Retinal pigment epithelial cell (primary cell): ENCODE measurements around the gene ARL4A.

Source experiments
- DNase-seq: peaks from one replicate; pipeline ENCODE4 v3.0.0-alpha.2; 2010; ENCODE audit warnings: low read depth
- H3K4me3 ChIP-seq: 2 replicates; pipeline ENCODE4 v1.5.1; 2011; ENCODE audit warnings: mild to moderate bottlenecking, low read length, control low read depth, moderate library complexity
- TF ChIP-seq, protein P1 (sequence below): conservative IDR thresholded peaks from 2 replicates; pipeline ENCODE4 v1.5.1; 2011; ENCODE audit warnings: low read depth, low read length, control low read depth, inconsistent platforms

The ARL4A gene

DNA sequence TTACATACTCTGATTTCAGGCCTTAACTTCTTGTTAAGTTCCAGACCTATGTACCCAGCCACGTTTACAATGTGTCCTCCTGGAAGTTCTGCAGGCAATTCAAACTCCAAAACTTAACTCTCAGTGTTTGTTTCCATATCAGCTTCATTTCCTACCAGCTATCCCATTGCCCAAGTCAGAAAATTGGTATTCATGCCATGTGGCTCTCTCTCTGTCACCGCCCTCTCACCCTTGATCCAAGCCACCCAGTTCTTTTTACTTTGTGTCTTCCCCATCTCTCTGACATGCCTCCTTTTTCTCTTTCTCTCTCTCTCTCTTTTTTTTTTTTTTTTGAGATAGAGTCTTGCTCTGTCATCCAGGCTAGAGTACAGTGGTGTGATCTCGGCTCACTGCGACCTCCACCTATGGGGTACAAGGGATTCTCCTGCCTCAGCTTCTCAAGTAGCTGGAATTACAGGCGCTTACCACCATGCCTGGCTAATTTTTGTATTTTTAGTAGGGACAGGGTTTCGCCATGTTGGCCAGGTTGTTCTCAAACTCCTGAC, 33.9 kb downstream of the ARL4A start:
- H3K4me3 ChIP-seq = no peak overlapping the region
- DNase-seq = no peak
- TF ChIP-seq, protein P1, sequence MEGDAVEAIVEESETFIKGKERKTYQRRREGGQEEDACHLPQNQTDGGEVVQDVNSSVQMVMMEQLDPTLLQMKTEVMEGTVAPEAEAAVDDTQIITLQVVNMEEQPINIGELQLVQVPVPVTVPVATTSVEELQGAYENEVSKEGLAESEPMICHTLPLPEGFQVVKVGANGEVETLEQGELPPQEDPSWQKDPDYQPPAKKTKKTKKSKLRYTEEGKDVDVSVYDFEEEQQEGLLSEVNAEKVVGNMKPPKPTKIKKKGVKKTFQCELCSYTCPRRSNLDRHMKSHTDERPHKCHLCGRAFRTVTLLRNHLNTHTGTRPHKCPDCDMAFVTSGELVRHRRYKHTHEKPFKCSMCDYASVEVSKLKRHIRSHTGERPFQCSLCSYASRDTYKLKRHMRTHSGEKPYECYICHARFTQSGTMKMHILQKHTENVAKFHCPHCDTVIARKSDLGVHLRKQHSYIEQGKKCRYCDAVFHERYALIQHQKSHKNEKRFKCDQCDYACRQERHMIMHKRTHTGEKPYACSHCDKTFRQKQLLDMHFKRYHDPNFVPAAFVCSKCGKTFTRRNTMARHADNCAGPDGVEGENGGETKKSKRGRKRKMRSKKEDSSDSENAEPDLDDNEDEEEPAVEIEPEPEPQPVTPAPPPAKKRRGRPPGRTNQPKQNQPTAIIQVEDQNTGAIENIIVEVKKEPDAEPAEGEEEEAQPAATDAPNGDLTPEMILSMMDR = no peak

DNA sequence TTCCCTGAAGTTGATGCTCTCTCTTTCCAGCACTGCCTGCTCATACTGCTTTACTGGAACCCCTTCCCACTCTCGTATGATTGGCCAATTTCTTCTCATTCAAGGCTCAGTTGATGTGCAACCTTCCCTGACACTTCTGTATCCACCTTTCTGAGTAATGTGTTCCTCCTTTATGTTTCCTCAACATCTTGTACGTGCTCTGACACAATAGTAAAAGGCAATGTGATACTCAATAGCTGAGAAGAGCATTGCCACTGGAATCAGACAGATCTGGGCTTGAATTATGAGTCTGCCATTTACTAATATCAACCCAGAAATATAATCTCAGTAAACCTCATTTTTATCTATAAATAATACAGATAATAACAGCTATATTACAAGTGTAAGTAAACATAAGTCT, 34.7 kb downstream of the ARL4A start:
- H3K4me3 ChIP-seq = no peak overlapping the region
- TF ChIP-seq, protein P1 = no peak
- no peak for DNase-seq

DNA sequence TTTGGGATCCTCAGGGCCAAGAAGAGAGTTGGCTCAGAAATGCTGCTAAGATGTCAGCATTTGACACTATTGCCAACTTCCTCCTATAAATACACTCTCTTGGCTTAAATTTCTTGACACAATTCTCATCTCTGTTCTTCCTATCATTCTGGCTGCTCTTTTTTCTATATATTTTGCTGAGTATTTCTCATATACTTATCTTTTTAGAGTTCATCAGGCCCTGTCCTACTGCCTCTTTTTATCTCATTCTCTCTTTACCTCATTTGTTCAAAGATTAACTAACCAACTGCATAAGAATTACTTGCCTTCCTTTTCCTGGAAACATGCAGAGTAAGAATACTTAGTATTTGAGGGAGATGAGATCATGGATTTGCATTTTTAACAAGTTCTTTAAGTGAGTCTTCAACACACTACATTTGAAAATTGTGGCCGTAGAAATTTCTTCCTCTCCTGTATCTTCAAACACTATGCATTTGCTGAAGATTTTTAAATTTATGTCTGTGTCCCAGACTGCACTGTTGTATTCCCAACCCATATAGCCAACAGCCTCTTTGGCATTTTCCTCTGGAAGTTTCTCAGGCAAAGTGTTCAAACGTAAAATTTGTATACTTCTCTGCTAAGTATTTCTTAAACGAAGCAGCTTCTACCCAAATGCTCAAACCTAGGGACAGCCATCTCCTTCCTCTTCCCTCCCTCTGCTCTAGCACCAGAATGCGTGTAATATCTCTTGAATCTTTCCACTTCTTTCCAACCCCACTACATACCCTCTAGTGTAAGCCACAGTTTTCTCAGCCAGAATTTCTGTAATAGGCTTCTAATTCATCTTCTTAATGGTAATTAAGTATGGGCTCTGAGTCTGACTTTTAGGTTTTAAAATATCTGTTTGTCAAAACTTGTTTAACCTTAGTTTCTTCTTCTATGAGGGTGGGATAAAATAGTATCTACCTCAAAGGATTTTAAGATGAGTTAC, 35.5 kb downstream of the ARL4A start:
- H3K4me3 ChIP-seq = no peak overlapping the region
- TF ChIP-seq, protein P1 = no peak
- DNase-seq = no peak

DNA sequence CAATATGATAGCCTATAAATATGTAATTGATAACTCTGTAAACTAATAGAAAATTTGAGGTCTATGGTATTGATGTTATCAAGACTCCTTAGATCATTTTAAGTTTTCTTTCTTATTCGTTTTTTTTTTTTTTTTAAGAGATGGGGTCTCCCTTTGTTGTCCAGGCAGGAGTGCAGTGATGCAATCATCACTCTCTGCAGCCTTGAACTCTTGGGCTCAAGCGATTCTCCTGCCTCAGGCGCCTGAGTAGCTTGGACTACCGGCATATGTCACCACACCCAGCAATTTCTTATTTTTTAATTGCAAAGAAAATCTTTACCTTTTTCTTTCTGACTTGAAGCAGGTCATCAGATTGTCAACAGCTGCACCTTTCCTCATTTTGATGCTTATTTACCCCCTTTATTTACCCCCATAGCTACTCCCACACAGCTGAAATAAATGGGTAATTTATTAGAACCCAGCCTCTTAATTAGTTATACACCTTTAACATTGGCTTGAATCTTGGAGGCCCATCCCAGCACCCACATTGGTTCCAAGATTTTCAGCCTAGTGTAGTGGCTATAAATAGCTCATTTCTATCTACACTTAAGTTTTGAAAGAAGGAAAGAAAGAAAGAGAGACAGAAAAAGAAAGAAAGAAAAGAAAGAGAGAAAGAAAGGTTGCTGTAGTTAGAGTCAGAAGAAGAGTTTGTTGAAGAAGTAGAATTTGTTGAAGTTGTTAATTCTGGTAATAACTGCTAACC, 38.3 kb downstream of the ARL4A start:
- TF ChIP-seq, protein P1 = no peak

GRCh38 chr7:12726908-12727307, 39.5 kb downstream of the ARL4A start:
- TF ChIP-seq, protein P1 = no peak
- no peak for DNase-seq
- H3K4me3 ChIP-seq = no peak overlapping the region

More for the DNA sequence above, 38.3 kb downstream of the ARL4A start:
- H3K4me3 ChIP-seq = no peak overlapping the region
- no peak for DNase-seq

- TF ChIP-seq, protein P1 = no peak
- H3K4me3 ChIP-seq = no peak overlapping the region
- DNase-seq = no peak
Measured at GRCh38 chr7:12727455-12728191, 40.2 kb downstream of the ARL4A start.
